GM21526 (cell line): Measurements from ENCODE around the gene PLCZ1.
"Not testable (repeated sequence)": the region's sequence is repeated elsewhere in the genome, so short reads cannot be mapped to it uniquely, and the experiment has no call there.

ENCODE experiments used
- ATAC-seq: cut with Tn5 transposase; IDR thresholded peaks from one replicate; pipeline ENCODE4 v1.9.1; 2021; ENCODE audit warnings: moderate library complexity; ENCODE audit not compliant: unreplicated experiment, low FRiP score

Gene PLCZ1

GRCh38 chr12:18706798-18707197, 31.0 kb downstream of the PLCZ1 start:
- ATAC-seq, result no peak

DNA sequence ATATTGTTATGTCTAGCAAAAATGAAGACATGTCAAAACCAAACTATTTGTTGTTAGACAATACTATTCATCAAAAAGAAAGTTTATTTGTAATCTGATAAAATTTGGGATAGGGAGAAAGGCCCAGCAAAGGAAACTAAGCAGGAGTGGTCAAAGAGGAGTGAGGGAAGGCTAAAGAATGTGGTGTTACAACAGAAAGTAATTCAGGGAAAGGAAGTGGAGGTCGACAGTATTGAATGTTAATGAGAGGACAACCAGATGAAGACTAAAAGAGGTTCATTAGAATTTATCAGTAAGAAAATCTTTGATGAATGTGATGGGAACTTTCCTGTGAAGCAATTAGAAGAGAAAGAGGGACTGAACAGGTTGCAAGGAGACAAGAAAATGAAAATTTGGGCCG, 33.9 kb downstream of the PLCZ1 start:
- ATAC-seq, result no peak

DNA sequence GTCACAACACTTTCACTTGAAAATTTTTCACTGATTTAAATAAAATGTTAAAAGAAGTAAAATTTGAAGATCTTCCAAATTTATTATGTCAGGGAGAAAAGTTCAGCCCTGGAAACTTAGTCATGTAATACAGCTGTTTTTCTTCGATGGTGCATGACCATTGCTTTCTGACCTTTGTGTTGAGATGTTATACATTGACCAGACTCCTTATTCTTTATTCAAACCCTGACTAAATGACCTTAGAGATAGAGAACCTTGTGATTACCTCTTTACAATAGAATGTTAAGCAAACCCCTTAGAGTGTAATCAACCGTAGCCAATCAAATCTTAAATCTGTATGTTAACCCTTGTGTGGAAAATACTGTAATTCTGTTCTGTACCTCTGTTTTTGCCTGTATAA, 34.5 kb downstream of the PLCZ1 start:
- no peak for ATAC-seq

DNA sequence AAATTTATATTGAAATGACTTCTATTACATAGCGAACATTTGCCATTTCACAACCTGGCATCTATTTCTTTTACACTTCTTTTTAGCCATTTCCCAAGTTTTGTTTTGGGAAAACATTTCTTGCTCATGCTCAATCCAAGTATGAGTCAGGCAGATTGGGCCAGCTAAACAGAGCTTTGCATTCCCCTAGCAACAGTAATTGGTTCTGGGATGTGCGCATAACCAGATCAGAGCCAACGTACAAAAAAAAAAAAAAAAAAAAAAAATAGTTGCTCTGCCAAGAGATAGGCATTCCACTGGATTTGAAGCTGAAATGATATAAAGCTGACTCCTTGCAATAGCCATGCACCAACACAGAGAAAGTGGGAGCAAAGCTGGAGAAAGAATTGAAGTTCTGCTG, 37.5 kb downstream of the PLCZ1 start:
- no peak for ATAC-seq

DNA sequence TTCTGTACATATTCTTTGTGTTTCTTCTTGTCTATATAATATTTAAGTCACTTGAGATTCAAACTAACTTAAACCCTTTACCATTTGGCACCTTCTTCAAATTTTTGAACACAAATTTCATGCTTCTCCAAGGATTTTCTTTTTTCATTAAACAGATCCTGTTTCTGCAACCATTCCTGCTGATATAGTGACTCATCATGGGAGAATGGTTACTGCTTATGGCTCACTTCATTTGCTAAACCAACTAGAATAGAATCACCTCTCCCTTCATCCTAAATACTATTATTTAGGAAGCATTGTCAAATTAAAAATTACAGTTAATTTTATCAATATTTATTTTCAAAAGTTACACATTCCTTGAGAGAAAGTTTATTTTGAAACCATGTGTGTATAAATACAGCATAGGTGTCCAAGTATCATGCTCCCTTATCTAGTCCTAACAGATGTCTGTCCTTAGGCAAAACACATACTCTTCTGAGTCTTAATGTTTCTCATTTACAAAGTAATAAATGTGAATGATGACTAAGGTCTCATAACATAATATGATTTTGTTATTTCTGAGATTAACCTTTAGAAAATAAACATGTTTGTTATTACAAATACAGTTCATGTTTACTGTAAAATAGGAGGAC, 40.7 kb downstream of the PLCZ1 start:
- no peak for ATAC-seq

DNA sequence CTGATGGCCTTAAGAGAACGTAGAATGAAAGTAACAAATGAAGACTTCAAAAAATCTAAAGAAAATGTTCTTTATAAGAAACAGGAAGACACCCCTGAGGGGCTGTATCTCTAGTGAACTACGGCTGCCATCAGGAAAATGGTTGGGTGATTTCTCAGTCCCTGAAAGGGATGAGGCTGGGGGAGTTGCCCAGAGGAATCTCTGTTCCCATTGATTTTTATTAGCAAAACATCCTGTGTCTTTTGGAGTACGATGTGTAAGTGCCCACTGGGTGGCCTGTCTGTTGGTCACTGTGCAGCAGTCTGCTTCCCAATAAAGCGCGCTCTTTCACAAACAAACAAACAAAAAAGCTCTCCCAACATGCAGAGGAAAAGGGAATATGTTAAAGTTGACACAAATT, 43.8 kb downstream of the PLCZ1 start:
- not testable (repeated sequence) for ATAC-seq

DNA sequence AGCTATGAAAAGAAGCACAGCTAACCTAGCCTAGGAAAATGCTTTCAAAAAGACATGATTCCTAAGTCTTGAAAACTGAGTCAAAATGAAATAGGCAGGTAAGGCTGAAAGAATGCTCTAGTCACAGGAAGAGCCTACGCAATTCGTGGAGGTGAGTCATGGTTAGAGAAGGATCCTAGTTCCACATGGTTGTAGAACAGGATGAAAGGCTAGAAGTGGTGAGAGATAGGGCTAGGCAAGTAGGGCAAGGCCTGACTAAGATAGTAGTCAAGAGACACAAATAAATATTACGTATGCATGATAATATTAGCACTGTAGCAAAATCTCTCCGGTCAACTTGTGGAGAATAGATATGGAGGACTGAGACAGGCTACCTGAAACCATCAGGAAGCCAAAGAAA, 47.2 kb downstream of the PLCZ1 start:
- ATAC-seq, result no peak

- ATAC-seq, result no peak
Measured at GRCh38 chr12:18689771-18690170, 48.0 kb downstream of the PLCZ1 start.

- no peak for ATAC-seq
Measured at GRCh38 chr12:18684430-18684829, 53.4 kb downstream of the PLCZ1 start.

- no peak for ATAC-seq
Measured at GRCh38 chr12:18683327-18684013, 54.3 kb downstream of the PLCZ1 start.

DNA sequence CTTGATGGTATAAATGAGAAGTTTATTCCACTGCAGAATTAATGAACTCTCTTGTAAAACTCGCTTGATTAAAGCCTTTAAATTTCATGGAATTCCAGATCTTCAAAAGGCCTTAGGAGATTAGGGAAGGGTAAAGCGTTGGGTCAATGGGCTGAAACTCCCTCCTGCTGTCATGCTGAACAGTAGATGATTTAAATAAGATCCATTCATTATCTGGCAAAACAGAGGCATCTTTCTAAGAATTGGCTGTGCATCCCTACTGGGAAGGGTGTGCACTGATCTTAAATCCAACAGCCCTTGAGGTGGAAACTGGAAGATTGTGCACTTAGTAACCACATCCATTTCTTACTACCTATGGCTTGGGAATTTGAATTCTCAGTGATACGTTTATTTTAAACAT, 56.0 kb downstream of the PLCZ1 start:
- ATAC-seq, result no peak

- no peak for ATAC-seq
Measured at GRCh38 chr12:18676996-18677588, 60.7 kb downstream of the PLCZ1 start.

GRCh38 chr12:18676141-18676540, 61.7 kb downstream of the PLCZ1 start:
- no peak for ATAC-seq

DNA sequence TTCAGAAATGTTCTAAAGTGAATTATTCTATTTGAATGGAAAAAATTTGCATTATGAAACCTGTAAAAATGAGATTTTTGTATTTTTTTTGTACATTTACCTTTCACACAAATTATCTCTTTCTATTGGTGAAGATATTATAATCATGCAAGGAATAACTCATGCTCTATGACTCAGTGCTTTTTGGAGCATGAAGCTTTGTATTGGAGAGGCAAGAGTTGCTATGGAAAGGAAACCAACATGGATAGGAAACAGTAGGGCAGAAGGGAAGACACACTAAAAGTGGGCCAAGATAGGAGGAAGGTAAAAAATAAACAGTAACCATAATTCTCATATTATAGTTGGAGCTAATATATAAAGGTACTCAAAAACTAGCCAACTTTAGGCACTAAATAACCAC, 79.0 kb downstream of the PLCZ1 start:
- no peak for ATAC-seq

- ATAC-seq, result no peak
Measured at GRCh38 chr12:18658179-18658578, 79.6 kb downstream of the PLCZ1 start.

- ATAC-seq, result no peak
Measured at GRCh38 chr12:18655351-18655750, 82.5 kb downstream of the PLCZ1 start.

DNA sequence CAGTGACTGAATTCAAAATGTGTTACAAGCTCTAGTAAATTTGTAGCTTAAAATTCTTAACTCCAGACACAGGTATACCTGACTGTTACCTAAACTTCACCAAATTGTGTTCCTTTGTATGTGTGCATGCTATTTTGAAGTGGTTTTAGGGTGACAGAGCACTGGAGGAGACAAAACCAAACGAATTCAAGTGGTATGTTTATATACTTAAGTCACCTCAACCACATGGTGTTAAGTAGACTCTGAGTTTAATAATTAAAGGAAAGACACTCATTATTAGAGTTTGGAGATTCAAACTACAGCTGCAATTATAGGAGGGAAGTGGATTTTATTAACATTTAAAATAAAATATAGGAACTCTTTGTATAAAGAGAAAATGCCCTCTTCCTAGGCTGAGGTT, 84.3 kb downstream of the PLCZ1 start:
- no peak for ATAC-seq

- no peak for ATAC-seq
Measured at GRCh38 chr12:18652596-18652995, 85.2 kb downstream of the PLCZ1 start.

- ATAC-seq, result no peak
Measured at GRCh38 chr12:18651525-18651924, 86.3 kb downstream of the PLCZ1 start.

- no peak for ATAC-seq
Measured at GRCh38 chr12:18646286-18646890, 91.4 kb downstream of the PLCZ1 start.

GRCh38 chr12:18644564-18644963, 93.2 kb downstream of the PLCZ1 start:
- ATAC-seq, result no peak

DNA sequence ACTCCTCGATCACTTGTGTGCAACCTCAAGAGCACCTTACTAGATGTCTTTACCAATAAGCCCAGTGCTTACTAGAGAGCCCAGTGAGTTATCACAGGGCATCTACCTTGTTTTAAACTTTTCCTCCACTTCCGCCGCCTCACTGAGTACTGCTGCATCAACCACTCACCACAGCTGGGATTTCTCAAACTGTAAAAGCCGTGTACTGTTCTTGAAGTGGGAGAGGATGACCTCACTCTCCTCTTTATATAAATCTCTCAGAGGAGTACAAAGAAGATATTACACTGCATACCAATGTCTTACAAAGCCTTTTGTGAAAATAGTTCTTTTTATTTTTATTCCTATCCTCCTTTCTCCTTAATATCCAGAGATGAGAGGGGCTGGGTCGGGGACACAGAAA, 94.1 kb downstream of the PLCZ1 start:
- ATAC-seq, result no peak
